Neutrophil (primary cell): ENCODE data around the gene OARD1.
"Not testable (repeated sequence)": the region's sequence is repeated elsewhere in the genome, so short reads cannot be mapped to it uniquely, and the experiment has no call there.

ENCODE experiments used
- H3K27ac ChIP-seq: fragments of 200-600 bp; sonication (generic); 2 replicates; pipeline ENCODE4 v1.5.1; 2016; ENCODE audit warnings: mild to moderate bottlenecking, moderate library complexity
- H3K27me3 ChIP-seq: fragments of 200-600 bp; sonication (generic); 2 replicates; pipeline ENCODE4 v1.6.0; 2016; ENCODE audit warnings: mild to moderate bottlenecking
- H3K36me3 ChIP-seq: fragments of 200-600 bp; sonication (generic); 2 replicates; pipeline ENCODE4 v1.5.1; 2017
- H3K4me1 ChIP-seq, 2 experiments: fragments of 200-600 bp in 1 of 2; sonication (generic) in 1 of 2; 1 replicate in 1 of 2; 2 replicates in 1 of 2; pipeline versions ENCODE4 v1.5.1 to v1.6.1; 2013 to 2016; ENCODE audit warnings: low read depth in 1 of 2, low read length in 1 of 2, mild to moderate bottlenecking in 1 of 2, moderate library complexity in 1 of 2; ENCODE audit not compliant: control insufficient read depth in 1 of 2, insufficient read depth in 1 of 2
- H3K4me3 ChIP-seq, 2 experiments: fragments of 200-600 bp in 1 of 2; sonication (generic) in 1 of 2; 1 replicate in 1 of 2; 2 replicates in 1 of 2; pipeline ENCODE4 v1.5.1; 2013 to 2016; ENCODE audit warnings: low read depth in 1 of 2, low read length in 1 of 2, mild to moderate bottlenecking in 1 of 2, moderate library complexity in 1 of 2
- H3K9me3 ChIP-seq: fragments of 200-600 bp; sonication (generic); 2 replicates; pipeline ENCODE4 v1.5.1; 2016
- TF ChIP-seq, protein P1 (sequence below): fragments of 200-600 bp; sonication (generic); IDR thresholded peaks from 2 replicates; pipeline ENCODE4 v1.5.1; 2016; ENCODE audit warnings: antibody characterized with exemption

OARD1 gene, protein sequence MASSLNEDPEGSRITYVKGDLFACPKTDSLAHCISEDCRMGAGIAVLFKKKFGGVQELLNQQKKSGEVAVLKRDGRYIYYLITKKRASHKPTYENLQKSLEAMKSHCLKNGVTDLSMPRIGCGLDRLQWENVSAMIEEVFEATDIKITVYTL

GRCh38 chr6:41071923-41072835 lies at the start of gene OARD1:
OARD1 (minus strand) TSS chr6:41072356; CDS start chr6:41071634, 722 bp downstream.
- Histone ChIP-seq H3K4me3 (peak within 1 kb of the TSS; percentile 94 to 95), H3K36me3 (peaks cover 5% of the 10 kb centered on the region), H3K27ac (peak within 1 kb of the TSS; percentile 98), H3K4me1 (peaks cover 37 to 42% of the 10 kb centered on the region in 2 experiments), H3K9me3 (no peaks in the 10 kb centered on the region), H3K27me3 (no peaks in the 10 kb centered on the region)
- TF ChIP-seq, protein P1, sequence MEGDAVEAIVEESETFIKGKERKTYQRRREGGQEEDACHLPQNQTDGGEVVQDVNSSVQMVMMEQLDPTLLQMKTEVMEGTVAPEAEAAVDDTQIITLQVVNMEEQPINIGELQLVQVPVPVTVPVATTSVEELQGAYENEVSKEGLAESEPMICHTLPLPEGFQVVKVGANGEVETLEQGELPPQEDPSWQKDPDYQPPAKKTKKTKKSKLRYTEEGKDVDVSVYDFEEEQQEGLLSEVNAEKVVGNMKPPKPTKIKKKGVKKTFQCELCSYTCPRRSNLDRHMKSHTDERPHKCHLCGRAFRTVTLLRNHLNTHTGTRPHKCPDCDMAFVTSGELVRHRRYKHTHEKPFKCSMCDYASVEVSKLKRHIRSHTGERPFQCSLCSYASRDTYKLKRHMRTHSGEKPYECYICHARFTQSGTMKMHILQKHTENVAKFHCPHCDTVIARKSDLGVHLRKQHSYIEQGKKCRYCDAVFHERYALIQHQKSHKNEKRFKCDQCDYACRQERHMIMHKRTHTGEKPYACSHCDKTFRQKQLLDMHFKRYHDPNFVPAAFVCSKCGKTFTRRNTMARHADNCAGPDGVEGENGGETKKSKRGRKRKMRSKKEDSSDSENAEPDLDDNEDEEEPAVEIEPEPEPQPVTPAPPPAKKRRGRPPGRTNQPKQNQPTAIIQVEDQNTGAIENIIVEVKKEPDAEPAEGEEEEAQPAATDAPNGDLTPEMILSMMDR, result no peak

- H3K27ac ChIP-seq, result no peak overlapping the region
- H3K36me3 ChIP-seq, result peaks cover 28% of the 10 kb centered on the region
- TF ChIP-seq, protein P1, result no peak
- H3K9me3 ChIP-seq, result no peaks in the 10 kb centered on the region
- H3K4me1 ChIP-seq, result no peaks in the 10 kb centered on the region
- no peak overlapping the region for H3K4me3 ChIP-seq
- H3K27me3 ChIP-seq, result no peaks in the 10 kb centered on the region
Observed at GRCh38 chr6:41120058-41120457, 47.9 kb upstream of the OARD1 start.

DNA sequence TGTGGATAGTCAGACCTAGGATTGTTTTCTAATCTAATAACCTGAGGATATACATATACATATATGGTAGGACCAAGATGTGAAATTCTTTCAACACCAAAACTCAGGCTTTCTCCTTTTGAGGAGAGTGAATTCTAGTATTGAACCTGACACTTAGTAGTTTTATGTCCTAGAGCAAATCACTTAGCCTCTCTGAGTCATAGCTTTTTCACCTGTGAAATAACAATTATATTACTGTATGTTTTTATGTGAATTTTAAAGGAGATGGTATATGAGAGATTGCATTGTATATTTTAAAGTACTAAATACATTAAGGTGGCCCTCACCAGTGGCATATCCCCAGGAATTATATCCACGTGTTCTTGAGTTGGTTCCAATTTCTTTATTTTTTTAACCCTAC lies 47.4 kb upstream of the OARD1 start:
- Histone ChIP-seq H3K36me3 (peaks cover 28% of the 10 kb centered on the region), H3K4me1 (no peaks in the 10 kb centered on the region), H3K4me3 (no peak overlapping the region), H3K27ac (no peak overlapping the region), H3K9me3 (no peaks in the 10 kb centered on the region), H3K27me3 (no peaks in the 10 kb centered on the region)
- TF ChIP-seq, protein P1, result no peak

DNA sequence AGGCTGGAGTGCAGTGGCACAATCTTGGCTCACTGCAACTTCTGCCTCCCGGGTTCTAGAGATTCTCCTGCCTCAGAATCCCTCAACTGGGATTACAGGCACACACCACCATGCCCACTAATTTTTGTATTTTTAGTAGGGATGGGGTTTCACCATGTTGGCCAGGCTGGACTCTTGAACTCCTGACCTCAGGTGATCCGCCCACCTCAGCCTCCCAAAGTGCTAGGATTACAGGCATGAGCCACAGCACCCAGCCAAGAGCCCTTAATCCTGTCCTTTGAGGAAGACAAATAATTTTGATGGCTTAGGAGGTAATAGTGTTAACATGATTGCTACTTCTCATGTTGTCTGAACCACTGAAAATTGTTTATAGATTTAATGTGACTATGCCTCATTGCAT lies 42.9 kb upstream of the OARD1 start:
- H3K36me3 ChIP-seq, result peaks cover 13% of the 10 kb centered on the region
- not testable (repeated sequence) for H3K4me3 ChIP-seq, H3K9me3 ChIP-seq, H3K4me1 ChIP-seq, H3K27me3 ChIP-seq, H3K27ac ChIP-seq

DNA sequence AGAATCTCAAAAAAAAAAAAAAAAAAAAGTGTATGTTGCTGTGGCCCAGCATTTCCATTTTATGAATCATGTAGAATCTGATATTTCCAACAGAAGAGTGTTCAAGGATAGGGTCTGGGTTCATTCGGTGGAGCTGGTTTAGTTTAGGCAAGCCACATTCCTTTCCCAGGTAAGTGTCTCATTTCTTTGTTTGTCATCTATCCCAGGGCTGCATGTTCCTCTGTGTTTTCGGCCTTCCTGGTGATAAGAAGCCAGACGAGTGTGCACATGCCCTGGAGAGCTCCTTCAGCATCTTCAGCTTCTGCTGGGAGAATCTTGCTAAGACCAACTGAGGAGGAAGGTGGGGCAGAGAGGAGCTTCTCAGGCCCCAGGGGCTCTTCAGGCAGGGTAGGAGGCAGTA lies 38.9 kb upstream of the OARD1 start:
- TF ChIP-seq, protein P1, result no peak
- H3K27me3 ChIP-seq, result no peaks in the 10 kb centered on the region
- no peaks in the 10 kb centered on the region for H3K9me3 ChIP-seq
- no peak overlapping the region for H3K27ac ChIP-seq
- H3K4me3 ChIP-seq, result no peak overlapping the region
- no peaks in the 10 kb centered on the region for H3K4me1 ChIP-seq
- H3K36me3 ChIP-seq, result peaks cover 20% of the 10 kb centered on the region

DNA sequence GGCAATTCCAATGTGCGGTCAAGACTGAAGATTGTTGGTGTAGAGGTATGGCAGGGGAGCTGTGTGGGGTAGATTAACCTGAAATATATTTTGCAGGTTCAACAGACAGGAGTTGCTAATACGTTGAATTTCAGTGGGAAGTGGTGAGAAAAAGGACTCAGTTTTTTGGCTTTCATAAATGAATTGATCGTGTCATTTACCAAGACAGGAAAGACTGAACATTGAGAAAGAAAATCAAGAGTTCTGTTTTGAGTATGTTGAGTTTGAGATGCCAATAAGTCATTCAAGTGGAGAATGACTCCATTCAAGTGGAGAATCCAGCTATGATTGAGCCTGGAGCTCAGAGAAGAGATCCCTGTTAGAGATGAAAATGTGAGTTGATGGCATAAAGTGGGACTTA lies 31.7 kb upstream of the OARD1 start:
- no peaks in the 10 kb centered on the region for H3K9me3 ChIP-seq
- peaks cover 44% of the 10 kb centered on the region for H3K36me3 ChIP-seq
- H3K4me3 ChIP-seq, result no peak overlapping the region
- H3K27ac ChIP-seq, result no peak overlapping the region
- TF ChIP-seq, protein P1, result no peak
- no peaks in the 10 kb centered on the region for H3K27me3 ChIP-seq
- H3K4me1 ChIP-seq, result no peaks in the 10 kb centered on the region
